ENCODE data around the gene DDX10.

- TF ChIP-seq ARID4B (CRISPR knock-in tag; IDR thresholded peaks at IDR 0.05) (no peak), ZNF184 (CRISPR knock-in tag; IDR thresholded peaks at IDR 0.05) (no peak), XRCC3 (IDR thresholded peaks at IDR 0.05) (no peak)
Measured at GRCh38 chr11:108887436-108888238, 222.8 kb downstream of the DDX10 start.
